Ovary (tissue), 9 donors: ENCODE data around the gene PIK3R5. TPM values are rescaled to one million over a fixed set of nuclear protein-coding genes. Genes with fewer than 3 reads are reported as not detected.

Experiments
- DNase-seq, 5 donors: peaks; one replicate each; pipeline ENCODE4 v3.0.0-alpha.2; 2019 to 2020
- H3K27ac ChIP-seq, 2 donors: fragments of 200-600 bp; one replicate each; pipeline versions ENCODE4 v1.5.1 to v1.8.0; 2019 to 2022
- H3K27me3 ChIP-seq: fragments of 200-600 bp; one replicate; pipeline ENCODE4 v1.8.0; 2022
- H3K36me3 ChIP-seq: fragments of 200-600 bp; sonication (generic); one replicate; pipeline ENCODE4 v1.5.1; 2019
- H3K4me1 ChIP-seq: one replicate; pipeline ENCODE4 v1.8.1; 2013; ENCODE audit warnings: mild to moderate bottlenecking, moderate library complexity; ENCODE audit not compliant: insufficient read depth
- H3K4me3 ChIP-seq: fragments of 200-600 bp; sonication (generic); one replicate; pipeline ENCODE4 v1.5.1; 2017
- H3K9me3 ChIP-seq, 2 donors: fragments of 200-600 bp in 1 of 2; sonication (generic) in 1 of 2; one replicate each; pipeline versions ENCODE4 v1.5.1 to v1.8.1; 2013 to 2019; ENCODE audit warnings: mild to moderate bottlenecking in 1 of 2, moderate library complexity in 1 of 2
- EP300 ChIP-seq: sonication (generic); formaldehyde crosslinking; IDR thresholded peaks from one replicate; pipeline ENCODE4 v1.6.1; 2017; ENCODE audit warnings: antibody characterized with exemption
- POLR2A ChIP-seq: fragments of 450-650 bp; IDR thresholded peaks from one replicate; pipeline ENCODE4 v1.6.1; 2017; ENCODE audit warnings: antibody characterized with exemption, mild to moderate bottlenecking, moderate library complexity
- WGBS, 3 donors: extraction: QIAGEN DNeasy Blood & Tissue Kit in 1 of 3; methylation state at CpG; one replicate each; pipeline versions ENCODE4 v1.1.5 to v1.1.7; 2013 to 2017; 5-methylcytosine and 5-hydroxymethylcytosine counted together
- intact Hi-C, 4 donors: fragments of 100-400 bp; cut with DNase I; formaldehyde crosslinking; loops; one replicate each; pipeline versions ENCODE4 v1.11.0 to v1.15.1; 2022 to 2023
- polyA plus RNA-seq, 2 donors: library from polyadenylated mRNA; stranded (reverse); fragments of 200-250 nt in 1 of 2; fragments of 350-450 nt in 1 of 2; fragmentation: Illumina TruSeq in 1 of 2; extraction: RNeasy Lipid Tissue Mini Kit (QIAGEN cat#74804) in 1 of 2; gene quantifications; one replicate each; pipeline ENCODE4 v1.2.3, GENCODE V29; 2013 to 2014
- total RNA-seq, 7 donors: library from RNA; depleted of rRNA in 2 of 7; stranded (reverse); fragments of >200 nt in 2 of 7; fragmentation: NEBNext Ultra II Directional in 3 of 7; extraction: Animal tissue kit (Norgen Biotek cat#: 25700) in 3 of 7; gene quantifications; one replicate each; pipeline versions ENCODE4 v1.1.0 to v1.2.4, GENCODE V29; 2016 to 2023
- TF ChIP-seq, protein P1 (sequence below), 3 donors: fragments of 450-650 bp in 2 of 3; fragments of 200-600 bp in 1 of 3; IDR thresholded peaks; one replicate each; pipeline versions ENCODE4 v1.5.1 to v1.8.0; 2016 to 2022; ENCODE audit warnings: antibody characterized with exemption in 3 of 3, mild to moderate bottlenecking in 1 of 3
- donor health status: DM: no; HTN: no; CAD: no; lungs with moderate emphysema.
- donor health status: DM: no; HTN: no; CAD: no.
- donor health status: Bipolar disorder and iron deficiency.
- donor health status: DM: yes; HTN: yes; CAD: no.
- donor health status: DM: no; HTN: no; CAD: no.
- donor health status: DM: yes; HTN: yes; CAD: no.

The PIK3R5 gene
- total and polyA plus RNA-seq, 9 donors, result 0.86 to 8.9 (median 3.7) TPM

DNA sequence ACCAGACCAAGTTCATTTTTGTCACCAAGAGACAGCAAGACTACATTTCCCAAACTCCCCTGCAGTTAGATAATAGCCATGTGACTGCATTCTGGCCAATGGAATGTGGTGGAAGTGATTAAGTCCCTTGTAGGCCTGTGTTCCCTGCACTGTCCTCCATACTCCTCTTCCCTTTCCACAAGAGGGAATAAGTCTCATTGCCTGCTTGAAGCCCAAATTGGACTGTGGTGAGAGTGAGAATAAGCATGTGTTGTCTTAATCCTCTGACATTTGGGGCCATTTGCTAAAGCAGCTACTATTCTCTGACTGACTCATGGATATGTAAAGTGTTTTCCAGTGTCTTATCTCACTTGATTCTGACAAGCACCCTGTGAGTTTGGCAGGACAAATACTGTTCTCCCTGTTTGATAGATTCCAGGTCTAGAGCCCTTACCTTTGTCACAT is 118.7 kb downstream of the PIK3R5 start:
- Histone ChIP-seq H3K9me3 (no peaks in the 10 kb centered on the region), H3K27ac (no peak overlapping the region), H3K4me3 (no peak overlapping the region), H3K4me1 (no peaks in the 10 kb centered on the region), H3K27me3 (no peaks in the 10 kb centered on the region), H3K36me3 (no peaks in the 10 kb centered on the region)
- no peak for DNase-seq
- TF ChIP-seq, protein P1, sequence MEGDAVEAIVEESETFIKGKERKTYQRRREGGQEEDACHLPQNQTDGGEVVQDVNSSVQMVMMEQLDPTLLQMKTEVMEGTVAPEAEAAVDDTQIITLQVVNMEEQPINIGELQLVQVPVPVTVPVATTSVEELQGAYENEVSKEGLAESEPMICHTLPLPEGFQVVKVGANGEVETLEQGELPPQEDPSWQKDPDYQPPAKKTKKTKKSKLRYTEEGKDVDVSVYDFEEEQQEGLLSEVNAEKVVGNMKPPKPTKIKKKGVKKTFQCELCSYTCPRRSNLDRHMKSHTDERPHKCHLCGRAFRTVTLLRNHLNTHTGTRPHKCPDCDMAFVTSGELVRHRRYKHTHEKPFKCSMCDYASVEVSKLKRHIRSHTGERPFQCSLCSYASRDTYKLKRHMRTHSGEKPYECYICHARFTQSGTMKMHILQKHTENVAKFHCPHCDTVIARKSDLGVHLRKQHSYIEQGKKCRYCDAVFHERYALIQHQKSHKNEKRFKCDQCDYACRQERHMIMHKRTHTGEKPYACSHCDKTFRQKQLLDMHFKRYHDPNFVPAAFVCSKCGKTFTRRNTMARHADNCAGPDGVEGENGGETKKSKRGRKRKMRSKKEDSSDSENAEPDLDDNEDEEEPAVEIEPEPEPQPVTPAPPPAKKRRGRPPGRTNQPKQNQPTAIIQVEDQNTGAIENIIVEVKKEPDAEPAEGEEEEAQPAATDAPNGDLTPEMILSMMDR (IDR thresholded peaks at IDR 0.05), result no peak
- TF ChIP-seq POLR2A, result no peak
- no peak for TF ChIP-seq EP300
- intact Hi-C loops, result no loop called here

DNA sequence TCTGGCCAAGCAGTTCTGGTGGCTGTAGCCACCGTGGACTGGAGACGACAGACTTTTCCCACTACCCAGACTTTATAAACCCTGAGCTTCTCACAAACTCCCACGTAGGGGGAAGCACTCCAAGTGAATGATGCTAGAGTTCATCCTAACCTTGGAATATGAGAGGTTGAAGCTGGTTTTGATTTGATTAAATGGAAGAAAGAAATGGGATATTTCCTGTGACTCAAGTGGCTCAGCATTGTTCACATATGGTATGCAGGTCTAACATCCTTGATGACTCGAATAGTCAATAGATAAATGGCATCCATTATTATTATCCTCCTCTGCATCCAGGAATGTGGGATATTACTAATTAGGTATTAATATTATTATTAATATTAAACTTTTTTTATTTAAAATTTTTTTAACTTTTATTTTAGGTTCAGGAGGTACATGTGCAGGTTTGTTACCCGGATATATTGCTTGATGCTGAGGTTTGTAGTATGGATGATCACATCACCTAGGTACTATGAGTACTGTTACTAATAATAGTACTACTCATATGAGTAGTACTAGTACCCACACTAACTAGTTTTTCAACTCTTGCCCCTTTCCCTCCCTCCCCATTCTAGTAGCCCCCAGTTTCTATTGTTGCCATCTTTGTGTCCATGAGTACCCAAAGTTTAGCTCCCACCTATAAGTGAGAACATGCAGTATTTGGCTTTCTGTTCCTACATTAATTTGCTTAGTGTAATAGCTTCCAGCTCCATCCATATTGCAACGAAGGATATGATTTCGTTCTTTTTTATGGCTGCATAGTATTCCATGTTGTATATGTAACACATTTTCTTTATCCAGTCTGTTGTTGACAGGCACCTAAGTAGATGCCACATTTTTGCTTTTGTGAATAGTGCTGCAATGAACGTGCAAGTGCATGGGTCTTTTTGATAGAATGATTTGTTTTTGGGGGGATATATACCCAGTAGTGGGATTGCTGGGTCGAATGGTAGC is 121.0 kb downstream of the PIK3R5 start:
- Histone ChIP-seq H3K36me3 (no peaks in the 10 kb centered on the region), H3K9me3 (no peaks in the 10 kb centered on the region), H3K27ac (no peak overlapping the region), H3K27me3 (no peaks in the 10 kb centered on the region), H3K4me3 (no peak overlapping the region), H3K4me1 (no peaks in the 10 kb centered on the region)
- 58 to 61% (median 60%) methylated on average over 9 of the region's 9 CpGs for WGBS, 3 donors
- DNase-seq, result no peak
- intact Hi-C loops, result no loop called here
- TF ChIP-seq, protein P1 (IDR thresholded peaks at IDR 0.05), result no peak
- no peak for TF ChIP-seq POLR2A
- TF ChIP-seq EP300, result no peak

DNA sequence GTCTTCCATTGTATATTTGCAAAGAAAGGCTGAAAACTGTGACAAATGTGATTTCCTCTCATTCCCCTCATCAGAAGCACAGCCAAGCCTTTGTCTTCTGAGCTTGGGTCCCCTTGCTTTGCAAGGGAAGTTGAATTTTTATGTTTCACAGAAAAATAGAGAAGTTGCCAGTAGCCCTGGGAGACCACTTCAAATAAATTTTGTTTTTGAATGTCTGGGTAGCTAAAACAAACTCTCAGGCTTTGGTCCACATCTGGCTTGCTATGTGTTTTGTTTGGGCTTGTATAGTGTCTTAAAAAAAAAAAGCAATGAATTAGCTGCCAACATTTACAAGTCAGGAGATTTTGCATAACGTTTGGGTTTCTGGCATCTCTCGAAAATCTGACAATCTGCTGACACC is 122.2 kb downstream of the PIK3R5 start:
- DNase-seq, result no peak
- Histone ChIP-seq H3K27ac (no peak overlapping the region), H3K36me3 (no peaks in the 10 kb centered on the region), H3K4me3 (no peak overlapping the region), H3K9me3 (no peaks in the 10 kb centered on the region), H3K4me1 (no peaks in the 10 kb centered on the region), H3K27me3 (no peaks in the 10 kb centered on the region)
- 2 to 12% (median 5%) methylated on average over 2 of the region's 2 CpGs for WGBS, 3 donors
- TF ChIP-seq, protein P1 (IDR thresholded peaks at IDR 0.05), result no peak
- no peak for TF ChIP-seq EP300
- intact Hi-C loops, result no loop called here

DNA sequence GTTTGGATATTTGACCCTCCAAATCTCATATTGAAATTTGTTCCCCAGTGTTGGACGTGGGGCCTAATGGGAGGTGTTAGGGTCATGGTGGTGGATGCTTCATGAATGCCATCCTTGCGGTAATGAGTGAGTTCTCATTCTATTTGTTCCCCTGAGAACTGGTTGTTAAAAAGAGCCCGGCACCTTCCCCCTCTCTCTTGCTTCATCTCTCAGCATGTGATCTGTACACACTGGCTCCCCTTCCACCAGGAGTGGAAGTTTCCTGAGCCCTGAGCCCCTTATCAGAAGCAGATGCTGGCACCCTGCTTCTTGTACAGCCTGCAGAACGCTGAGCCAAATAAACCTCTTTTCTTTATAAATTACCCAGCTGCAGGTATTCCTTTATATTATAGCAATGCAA is 123.7 kb downstream of the PIK3R5 start:
- Histone ChIP-seq H3K27ac (no peak overlapping the region), H3K9me3 (no peaks in the 10 kb centered on the region), H3K4me1 (no peaks in the 10 kb centered on the region), H3K4me3 (no peak overlapping the region), H3K27me3 (no peaks in the 10 kb centered on the region), H3K36me3 (no peaks in the 10 kb centered on the region)
- 70 to 79% (median 77%) methylated on average over 4 of the region's 4 CpGs for WGBS, 3 donors
- intact Hi-C loops, result no loop called here
- no peak for DNase-seq
- TF ChIP-seq, protein P1 (IDR thresholded peaks at IDR 0.05), result no peak
- TF ChIP-seq POLR2A (no peak), EP300 (no peak)
